Parathyroid adenoma (tissue), 2 donors: ENCODE measurements around the gene KBTBD13.

Experiments
- H2AFZ ChIP-seq: fragments of 300-600 bp; sonication (generic); one replicate; pipeline ENCODE4 v1.7.0; 2017; ENCODE audit warnings: antibody characterized with exemption, mild to moderate bottlenecking
- H3K27ac ChIP-seq: fragments of 300-600 bp; sonication (generic); one replicate; pipeline ENCODE4 v1.7.0; 2017
- H3K27me3 ChIP-seq: fragments of 300-600 bp; sonication (generic); one replicate; pipeline ENCODE4 v1.7.0; 2017; ENCODE audit warnings: low read length; ENCODE audit not compliant: control insufficient read depth, insufficient read depth
- H3K36me3 ChIP-seq: fragments of 300-600 bp; sonication (generic); one replicate; pipeline ENCODE4 v1.7.0; 2017; ENCODE audit warnings: low read length; ENCODE audit not compliant: control insufficient read depth, insufficient read depth
- H3K4me1 ChIP-seq: fragments of 300-600 bp; sonication (generic); one replicate; pipeline ENCODE4 v1.7.0; 2017; ENCODE audit warnings: control low read depth
- H3K4me2 ChIP-seq: fragments of 300-600 bp; sonication (generic); one replicate; pipeline ENCODE4 v1.7.0; 2017; ENCODE audit warnings: low read length
- H3K4me3 ChIP-seq: fragments of 300-600 bp; sonication (generic); one replicate; pipeline ENCODE4 v1.7.0; 2017; ENCODE audit warnings: low read depth, low read length
- H3K79me2 ChIP-seq: fragments of 300-600 bp; sonication (generic); one replicate; pipeline ENCODE4 v1.7.0; 2017; ENCODE audit warnings: control low read depth
- H3K9ac ChIP-seq: fragments of 300-600 bp; sonication (generic); one replicate; pipeline ENCODE4 v1.7.0; 2017; ENCODE audit warnings: mild to moderate bottlenecking
- H3K9me3 ChIP-seq: fragments of 300-600 bp; sonication (generic); one replicate; pipeline ENCODE4 v1.7.0; 2017; ENCODE audit warnings: low read length; ENCODE audit not compliant: control insufficient read depth
- TF ChIP-seq, protein P1 (sequence below): fragments of 300-600 bp; sonication (generic); IDR thresholded peaks from one replicate; pipeline ENCODE4 v1.7.0; 2017; ENCODE audit warnings: antibody characterized with exemption, mild to moderate bottlenecking
- donor health status: primary hyperparathyroidism.

KBTBD13 gene

GRCh38 chr15:65085990-65086679 is 9.6 kb downstream of the KBTBD13 start:
- H3K9ac ChIP-seq: no peak overlapping the region
- H3K4me3 ChIP-seq: no peak overlapping the region
- TF ChIP-seq, protein P1, sequence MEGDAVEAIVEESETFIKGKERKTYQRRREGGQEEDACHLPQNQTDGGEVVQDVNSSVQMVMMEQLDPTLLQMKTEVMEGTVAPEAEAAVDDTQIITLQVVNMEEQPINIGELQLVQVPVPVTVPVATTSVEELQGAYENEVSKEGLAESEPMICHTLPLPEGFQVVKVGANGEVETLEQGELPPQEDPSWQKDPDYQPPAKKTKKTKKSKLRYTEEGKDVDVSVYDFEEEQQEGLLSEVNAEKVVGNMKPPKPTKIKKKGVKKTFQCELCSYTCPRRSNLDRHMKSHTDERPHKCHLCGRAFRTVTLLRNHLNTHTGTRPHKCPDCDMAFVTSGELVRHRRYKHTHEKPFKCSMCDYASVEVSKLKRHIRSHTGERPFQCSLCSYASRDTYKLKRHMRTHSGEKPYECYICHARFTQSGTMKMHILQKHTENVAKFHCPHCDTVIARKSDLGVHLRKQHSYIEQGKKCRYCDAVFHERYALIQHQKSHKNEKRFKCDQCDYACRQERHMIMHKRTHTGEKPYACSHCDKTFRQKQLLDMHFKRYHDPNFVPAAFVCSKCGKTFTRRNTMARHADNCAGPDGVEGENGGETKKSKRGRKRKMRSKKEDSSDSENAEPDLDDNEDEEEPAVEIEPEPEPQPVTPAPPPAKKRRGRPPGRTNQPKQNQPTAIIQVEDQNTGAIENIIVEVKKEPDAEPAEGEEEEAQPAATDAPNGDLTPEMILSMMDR: peak; percentile 29
- H3K27ac ChIP-seq: no peak overlapping the region
- H3K36me3 ChIP-seq: no peaks in the 10 kb centered on the region
- no peaks in the 10 kb centered on the region for H3K27me3 ChIP-seq
- H3K4me2 ChIP-seq: no peak overlapping the region
- peaks cover 5% of the 10 kb centered on the region for H3K4me1 ChIP-seq
- H3K79me2 ChIP-seq: no peaks in the 10 kb centered on the region
- no peaks in the 10 kb centered on the region for H3K9me3 ChIP-seq
- no peak overlapping the region for H2AFZ ChIP-seq

DNA sequence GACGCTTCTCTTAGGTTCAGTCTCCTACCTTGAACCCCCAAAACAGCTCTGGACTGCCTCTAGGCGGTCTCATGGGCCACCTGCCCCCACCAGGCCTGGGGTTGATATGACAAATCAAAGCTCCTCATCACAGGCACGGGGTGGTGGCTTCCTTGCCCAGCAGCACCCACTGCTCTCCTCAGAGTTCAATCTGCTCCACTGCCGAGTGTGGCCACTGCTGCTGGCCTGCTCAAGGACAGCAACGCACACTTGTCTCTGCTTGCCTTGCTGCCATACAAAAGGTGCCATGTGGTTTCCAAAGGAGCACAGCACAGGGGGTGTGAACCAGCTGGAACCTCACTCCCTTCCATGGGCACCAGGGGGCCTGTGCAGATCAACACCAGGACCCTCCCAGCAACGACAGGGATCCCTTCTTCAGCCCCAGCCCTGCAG is 10.2 kb downstream of the KBTBD13 start:
- Histone ChIP-seq H3K4me2 (no peak overlapping the region), H3K79me2 (no peaks in the 10 kb centered on the region), H3K4me3 (no peak overlapping the region), H3K4me1 (peaks cover 5% of the 10 kb centered on the region), H3K9ac (no peak overlapping the region), H3K27ac (no peak overlapping the region), H3K36me3 (no peaks in the 10 kb centered on the region), H3K27me3 (no peaks in the 10 kb centered on the region), H3K9me3 (no peaks in the 10 kb centered on the region), H2AFZ (no peak overlapping the region)
- TF ChIP-seq, protein P1: no peak

DNA sequence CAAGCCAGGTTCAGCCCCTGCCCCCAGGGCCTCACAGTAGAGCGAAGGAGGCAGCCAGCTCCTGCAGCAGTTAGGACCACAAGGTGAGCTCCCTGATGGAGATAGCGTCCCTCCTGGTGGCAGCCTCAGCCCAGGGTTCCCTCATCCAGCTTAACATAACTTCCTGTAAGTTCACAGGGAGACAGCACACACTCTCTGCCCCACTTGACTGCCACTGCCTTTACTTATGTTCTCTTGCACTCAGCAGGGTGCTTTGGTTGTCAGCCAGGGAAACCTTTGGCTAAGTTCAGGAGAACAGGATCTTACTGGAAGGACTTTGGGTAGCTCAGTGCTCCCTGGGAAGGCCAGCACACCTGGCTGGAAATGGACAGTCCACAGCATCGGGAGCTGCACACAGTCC is 10.9 kb downstream of the KBTBD13 start:
- no peak overlapping the region for H2AFZ ChIP-seq
- no peak overlapping the region for H3K9ac ChIP-seq
- H3K9me3 ChIP-seq: no peaks in the 10 kb centered on the region
- no peak overlapping the region for H3K27ac ChIP-seq
- no peaks in the 10 kb centered on the region for H3K27me3 ChIP-seq
- H3K4me1 ChIP-seq: peaks cover 5% of the 10 kb centered on the region
- H3K36me3 ChIP-seq: no peaks in the 10 kb centered on the region
- no peak overlapping the region for H3K4me2 ChIP-seq
- H3K4me3 ChIP-seq: no peak overlapping the region
- no peaks in the 10 kb centered on the region for H3K79me2 ChIP-seq
- TF ChIP-seq, protein P1: no peak

GRCh38 chr15:65087873-65088642 is 11.5 kb downstream of the KBTBD13 start:
- Histone ChIP-seq H3K36me3 (no peaks in the 10 kb centered on the region), H3K4me3 (no peak overlapping the region), H3K9ac (no peak overlapping the region), H2AFZ (no peak overlapping the region), H3K79me2 (no peaks in the 10 kb centered on the region), H3K27ac (no peak overlapping the region), H3K27me3 (no peaks in the 10 kb centered on the region), H3K4me2 (no peak overlapping the region), H3K4me1 (no peaks in the 10 kb centered on the region), H3K9me3 (no peaks in the 10 kb centered on the region)
- TF ChIP-seq, protein P1: no peak
